A375 (cell line): ENCODE data around the gene CTCF. TPM values are rescaled to one million over a fixed set of nuclear protein-coding genes. Genes with fewer than 3 reads are reported as not detected.

Source experiments
- small RNA-seq: library from RNA; depleted of rRNA; stranded (forward); fragments of <200 nt; gene quantifications from one replicate; pipeline ENCODE3, GENCODE V24; 2014
- total RNA-seq: library from RNA; depleted of rRNA; stranded (reverse); fragments of >200 nt; shearing (Covaris generic); gene quantifications from 2 replicates; pipeline ENCODE4 v1.2.3, GENCODE V29; 2014; rRNA removed

Gene CTCF, protein sequence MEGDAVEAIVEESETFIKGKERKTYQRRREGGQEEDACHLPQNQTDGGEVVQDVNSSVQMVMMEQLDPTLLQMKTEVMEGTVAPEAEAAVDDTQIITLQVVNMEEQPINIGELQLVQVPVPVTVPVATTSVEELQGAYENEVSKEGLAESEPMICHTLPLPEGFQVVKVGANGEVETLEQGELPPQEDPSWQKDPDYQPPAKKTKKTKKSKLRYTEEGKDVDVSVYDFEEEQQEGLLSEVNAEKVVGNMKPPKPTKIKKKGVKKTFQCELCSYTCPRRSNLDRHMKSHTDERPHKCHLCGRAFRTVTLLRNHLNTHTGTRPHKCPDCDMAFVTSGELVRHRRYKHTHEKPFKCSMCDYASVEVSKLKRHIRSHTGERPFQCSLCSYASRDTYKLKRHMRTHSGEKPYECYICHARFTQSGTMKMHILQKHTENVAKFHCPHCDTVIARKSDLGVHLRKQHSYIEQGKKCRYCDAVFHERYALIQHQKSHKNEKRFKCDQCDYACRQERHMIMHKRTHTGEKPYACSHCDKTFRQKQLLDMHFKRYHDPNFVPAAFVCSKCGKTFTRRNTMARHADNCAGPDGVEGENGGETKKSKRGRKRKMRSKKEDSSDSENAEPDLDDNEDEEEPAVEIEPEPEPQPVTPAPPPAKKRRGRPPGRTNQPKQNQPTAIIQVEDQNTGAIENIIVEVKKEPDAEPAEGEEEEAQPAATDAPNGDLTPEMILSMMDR
- total RNA-seq, result 30.0 and 33.4 TPM in 2 replicates

DNA sequence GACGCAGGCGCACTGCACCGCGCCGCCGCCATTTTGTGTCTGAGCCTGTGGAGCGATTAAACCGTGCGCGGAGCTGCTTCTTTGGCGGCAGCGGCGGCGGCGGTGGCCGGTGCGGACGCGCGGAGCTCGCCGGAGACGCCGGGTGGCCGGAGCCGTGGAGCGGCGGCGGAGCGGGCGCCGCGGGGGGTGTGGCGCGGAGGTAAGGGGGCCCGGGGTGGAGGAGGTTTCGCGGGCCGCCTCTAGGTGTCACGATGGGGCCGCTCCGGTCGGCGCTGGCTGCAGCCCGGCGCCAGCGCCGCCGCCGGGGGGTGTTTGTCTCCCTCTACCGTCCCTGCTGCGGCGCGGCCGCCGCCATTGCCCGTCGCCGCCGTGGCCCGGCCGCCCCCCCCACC is at the start of gene CTCF:
Gene CTCF, plus strand, starts transcription at position 1 of the 392 bp plus-strand sequence. CDS start 48,307 bp downstream, outside the sequence.

DNA sequence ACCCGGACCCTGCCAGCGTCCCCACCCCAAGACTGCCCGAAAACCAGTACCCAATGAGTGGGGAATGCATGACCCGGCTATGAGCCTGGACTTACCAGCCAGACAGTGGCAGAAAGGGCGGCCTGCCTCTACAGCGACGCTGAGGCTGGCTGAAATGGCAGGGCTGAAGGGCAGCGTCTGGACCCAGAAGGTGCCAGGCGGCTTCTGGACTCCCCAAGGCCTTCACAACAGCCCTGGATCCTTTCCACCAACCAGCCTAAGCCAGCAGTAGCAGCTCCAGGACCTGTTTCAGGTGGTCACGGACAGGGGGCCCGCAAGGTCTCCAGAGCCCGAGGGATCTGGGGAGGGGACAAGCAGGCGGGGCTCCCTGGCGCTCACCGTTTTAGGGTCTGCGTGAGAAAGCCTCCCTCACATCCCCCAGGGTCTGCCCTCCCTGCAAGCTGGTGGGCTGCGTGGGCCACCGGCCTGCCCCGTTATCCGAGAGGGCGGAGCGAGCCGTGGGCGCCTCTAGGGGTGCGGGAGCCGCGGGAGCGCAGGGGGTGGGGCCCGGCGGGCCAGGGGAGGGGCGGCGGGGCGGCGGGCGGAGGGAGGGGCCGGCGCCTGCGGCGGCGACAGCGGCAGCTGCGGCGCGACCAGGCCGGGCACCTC is 34.0 kb upstream of the CTCF start, which contains the start of gene RIPOR1:
Gene RIPOR1, plus strand, starts transcription at position 608 of the 648 bp plus-strand sequence. CDS start 9,618 bp downstream, outside the sequence.

DNA sequence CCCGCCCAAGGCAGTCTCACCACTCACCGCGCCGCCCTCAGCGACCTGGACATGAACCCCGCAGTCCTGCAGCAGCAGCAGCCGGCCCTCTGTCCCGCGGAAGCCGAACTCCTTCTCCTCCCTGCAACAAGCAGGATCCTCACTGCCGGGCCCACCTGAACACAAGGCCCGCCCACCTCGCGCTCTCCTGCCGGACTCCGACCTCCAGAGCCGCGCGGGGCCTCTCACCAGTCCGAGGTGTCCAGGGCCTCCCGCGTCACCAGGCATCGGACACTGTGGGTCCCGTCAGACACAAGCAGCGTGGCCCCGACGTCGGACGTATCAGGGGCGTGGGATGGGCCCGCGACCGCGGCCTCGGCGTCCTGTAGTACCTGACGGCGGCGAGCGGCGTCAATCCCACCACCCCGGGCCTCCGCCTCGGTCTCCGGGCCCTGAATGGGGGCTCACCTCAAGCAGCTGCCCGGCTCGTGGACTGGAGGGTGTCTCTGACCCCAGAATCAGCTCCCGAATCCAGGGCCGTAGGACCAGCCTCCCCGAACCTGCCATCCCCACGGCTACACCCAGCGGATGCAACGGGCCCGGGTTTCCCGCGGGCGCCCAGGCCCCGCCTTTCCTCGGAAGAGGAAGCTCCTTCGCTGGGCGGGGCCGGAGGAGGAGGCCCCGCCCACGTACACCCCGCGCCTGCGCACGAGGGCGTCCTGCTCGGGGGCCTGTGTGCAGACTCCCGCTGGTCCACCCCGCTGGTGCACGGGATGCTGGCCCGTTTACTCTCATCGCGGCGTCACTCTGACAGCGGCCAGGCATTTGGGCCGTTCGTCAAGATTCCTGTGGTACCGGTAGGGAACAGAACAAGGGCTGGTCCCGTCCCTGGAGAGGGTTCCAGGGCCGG is 97.6 kb downstream of the CTCF start, which contains the start of gene ACD:
Gene ACD, minus strand, starts transcription at position 586 of the 889 bp plus-strand sequence. Its CDS starts 40 bp downstream, at position 546.

DNA sequence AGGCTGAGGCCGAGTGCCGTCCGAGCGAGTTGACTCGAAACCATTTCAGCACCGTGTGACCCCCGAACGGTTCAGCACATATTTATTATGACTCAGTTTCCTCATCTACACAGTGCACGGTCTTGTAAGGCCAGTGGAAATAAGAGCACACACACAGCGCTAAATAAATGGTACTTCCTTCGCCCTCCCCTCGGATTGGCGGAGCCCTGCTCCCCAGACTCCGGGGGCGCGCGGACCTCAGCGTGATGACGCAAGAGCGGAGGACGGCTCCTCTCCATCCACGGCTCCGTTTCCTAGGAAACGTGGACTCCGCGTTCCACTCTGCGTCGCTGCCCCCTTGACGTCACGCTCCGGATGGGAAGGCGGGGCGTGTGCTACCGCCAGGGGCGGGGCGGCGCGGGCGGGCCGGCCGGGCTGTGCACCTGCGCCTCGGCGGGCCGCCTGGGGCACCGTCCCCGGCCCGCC is 98.3 kb downstream of the CTCF start, which contains the start of gene PARD6A:
Gene PARD6A, plus strand, starts transcription at position 397 of the 465 bp plus-strand sequence. CDS start 79 bp downstream, outside the sequence.

DNA sequence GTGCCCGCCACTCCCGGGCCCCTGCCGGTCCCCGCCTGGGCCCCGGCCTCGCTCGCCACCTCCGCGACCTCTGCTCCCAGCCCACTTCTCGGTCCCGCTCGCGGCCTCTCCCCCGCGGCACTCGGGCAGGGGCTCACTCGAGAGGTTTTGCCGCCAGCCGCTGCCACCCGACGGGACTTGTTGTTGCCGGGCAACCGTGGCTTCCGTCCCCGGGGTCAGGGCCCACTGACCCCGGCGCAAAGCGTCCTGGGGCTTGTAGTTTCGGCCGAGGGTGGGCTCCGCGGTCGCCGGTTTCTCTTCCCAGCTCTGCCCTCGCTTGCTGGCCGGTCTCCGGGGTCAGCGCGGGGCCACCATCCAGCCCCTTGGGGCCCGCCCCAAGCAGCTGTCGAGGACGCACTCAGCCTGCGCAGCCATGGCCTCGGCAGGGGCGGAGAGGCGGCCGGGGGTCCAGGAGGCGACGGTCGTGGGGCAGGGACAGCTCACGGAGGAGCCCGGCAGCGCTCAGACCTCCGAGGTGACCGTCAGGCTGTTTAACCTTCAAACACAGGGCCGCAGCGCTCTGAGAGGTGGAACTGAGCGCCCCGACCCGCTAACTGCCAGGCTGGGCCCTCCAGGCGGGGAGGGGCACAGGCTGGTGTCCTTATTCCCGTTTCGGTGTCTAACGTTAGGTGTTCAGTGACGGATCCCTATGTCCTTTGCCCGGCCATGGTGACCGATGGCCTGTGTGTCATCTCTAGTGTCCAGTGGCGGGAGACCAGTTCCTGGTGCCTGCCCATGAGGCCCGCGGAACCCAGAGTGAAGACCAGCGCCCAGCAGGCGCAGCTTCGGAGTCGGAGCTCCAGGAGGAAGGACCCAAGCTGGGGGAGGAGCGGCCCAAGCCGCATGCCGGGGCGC is 104.5 kb downstream of the CTCF start, which contains the start of the genes C16orf86 and ENKD1:
Gene C16orf86, plus strand, starts transcription at position 256 of the 894 bp plus-strand sequence. Its CDS starts 157 bp downstream, at position 413.
Gene ENKD1, minus strand, starts transcription at position 192 of the 894 bp plus-strand sequence. CDS start 308 bp downstream, outside the sequence.

Small RNA genes within 50 kb of the gene (small RNA-seq; reads per million reads assigned to genes)
- gene AC027682.3, result not detected

Other genes starting within 250 kb of the CTCF start
- gene KCTD19, start 235.8 kb upstream of the CTCF start, total RNA-seq, result not detected in 2 replicates
- gene LRRC36, start 235.7 kb upstream of the CTCF start, total RNA-seq, result not detected in 2 replicates
- gene TPPP3, start 169.0 kb upstream of the CTCF start, total RNA-seq, result 0.64 and 1.7 TPM in 2 replicates
- gene ZDHHC1, start 146.0 kb upstream of the CTCF start, total RNA-seq, result 1.4 TPM in 1 of 2 replicates, not detected in the other
- gene HSD11B2, start 131.4 kb upstream of the CTCF start, total RNA-seq, result 1.1 TPM in 1 of 2 replicates, not detected in the other
- 42.6 and 43.2 TPM in 2 replicates for gene ATP6V0D1, start 81.4 kb upstream of the CTCF start, total RNA-seq
- not detected in 2 replicates for gene AGRP, start 79.0 kb upstream of the CTCF start, total RNA-seq
- 39.7 and 41.7 TPM in 2 replicates for gene RIPOR1, start 33.7 kb upstream of the CTCF start, total RNA-seq
- gene CARMIL2, start 82.6 kb downstream of the CTCF start, total RNA-seq, result 1.9 and 2.2 TPM in 2 replicates
- gene ACD, start 97.7 kb downstream of the CTCF start, total RNA-seq, result 49.5 and 50.1 TPM in 2 replicates
- 4.2 and 4.9 TPM in 2 replicates for gene PARD6A, start 98.4 kb downstream of the CTCF start, total RNA-seq
- gene ENKD1, start 104.2 kb downstream of the CTCF start, total RNA-seq, result 58.8 and 71.0 TPM in 2 replicates
- 9.2 and 11.4 TPM in 2 replicates for gene C16orf86, start 104.3 kb downstream of the CTCF start, total RNA-seq
- gene GFOD2, start 156.8 kb downstream of the CTCF start, total RNA-seq, result 19.6 and 19.7 TPM in 2 replicates
- 5.4 and 5.5 TPM in 2 replicates for gene RANBP10, start 244.0 kb downstream of the CTCF start, total RNA-seq
- gene TSNAXIP1, start 244.4 kb downstream of the CTCF start, total RNA-seq, result 0.66 and 1.6 TPM in 2 replicates